Cerebellar nuclear complex (tissue), 1 donor: ENCODE measurements around the gene SPEG.

Experiments used
- DNase-seq, 2 experiments: peaks; one replicate each; lab custom pipeline; 2025; lab: John Stamatoyannopoulos, UW

SPEG gene

GRCh38 chr2:219478916-219479315, 44.3 kb downstream of the SPEG start:
- DNase-seq: no peak

GRCh38 chr2:219480004-219480403, 45.4 kb downstream of the SPEG start:
- no peak for DNase-seq

GRCh38 chr2:219482674-219483405, 48.2 kb downstream of the SPEG start:
- DNase-seq: no peak

DNA sequence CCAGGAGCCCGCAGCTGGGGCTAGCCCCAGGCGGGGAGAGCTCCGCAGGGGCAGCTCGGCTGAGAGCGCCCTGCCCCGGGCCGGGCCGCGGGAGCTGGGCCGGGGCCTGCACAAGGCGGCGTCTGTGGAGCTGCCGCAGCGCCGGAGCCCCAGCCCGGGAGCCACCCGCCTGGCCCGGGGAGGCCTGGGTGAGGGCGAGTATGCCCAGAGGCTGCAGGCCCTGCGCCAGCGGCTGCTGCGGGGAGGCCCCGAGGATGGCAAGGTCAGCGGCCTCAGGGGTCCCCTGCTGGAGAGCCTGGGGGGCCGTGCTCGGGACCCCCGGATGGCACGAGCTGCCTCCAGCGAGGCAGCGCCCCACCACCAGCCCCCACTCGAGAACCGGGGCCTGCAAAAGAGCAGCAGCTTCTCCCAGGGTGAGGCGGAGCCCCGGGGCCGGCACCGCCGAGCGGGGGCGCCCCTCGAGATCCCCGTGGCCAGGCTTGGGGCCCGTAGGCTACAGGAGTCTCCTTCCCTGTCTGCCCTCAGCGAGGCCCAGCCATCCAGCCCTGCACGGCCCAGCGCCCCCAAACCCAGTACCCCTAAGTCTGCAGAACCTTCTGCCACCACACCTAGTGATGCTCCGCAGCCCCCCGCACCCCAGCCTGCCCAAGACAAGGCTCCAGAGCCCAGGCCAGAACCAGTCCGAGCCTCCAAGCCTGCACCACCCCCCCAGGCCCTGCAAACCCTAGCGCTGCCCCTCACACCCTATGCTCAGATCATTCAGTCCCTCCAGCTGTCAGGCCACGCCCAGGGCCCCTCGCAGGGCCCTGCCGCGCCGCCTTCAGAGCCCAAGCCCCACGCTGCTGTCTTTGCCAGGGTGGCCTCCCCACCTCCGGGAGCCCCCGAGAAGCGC, 49.1 kb downstream of the SPEG start:
- no peak for DNase-seq

DNA sequence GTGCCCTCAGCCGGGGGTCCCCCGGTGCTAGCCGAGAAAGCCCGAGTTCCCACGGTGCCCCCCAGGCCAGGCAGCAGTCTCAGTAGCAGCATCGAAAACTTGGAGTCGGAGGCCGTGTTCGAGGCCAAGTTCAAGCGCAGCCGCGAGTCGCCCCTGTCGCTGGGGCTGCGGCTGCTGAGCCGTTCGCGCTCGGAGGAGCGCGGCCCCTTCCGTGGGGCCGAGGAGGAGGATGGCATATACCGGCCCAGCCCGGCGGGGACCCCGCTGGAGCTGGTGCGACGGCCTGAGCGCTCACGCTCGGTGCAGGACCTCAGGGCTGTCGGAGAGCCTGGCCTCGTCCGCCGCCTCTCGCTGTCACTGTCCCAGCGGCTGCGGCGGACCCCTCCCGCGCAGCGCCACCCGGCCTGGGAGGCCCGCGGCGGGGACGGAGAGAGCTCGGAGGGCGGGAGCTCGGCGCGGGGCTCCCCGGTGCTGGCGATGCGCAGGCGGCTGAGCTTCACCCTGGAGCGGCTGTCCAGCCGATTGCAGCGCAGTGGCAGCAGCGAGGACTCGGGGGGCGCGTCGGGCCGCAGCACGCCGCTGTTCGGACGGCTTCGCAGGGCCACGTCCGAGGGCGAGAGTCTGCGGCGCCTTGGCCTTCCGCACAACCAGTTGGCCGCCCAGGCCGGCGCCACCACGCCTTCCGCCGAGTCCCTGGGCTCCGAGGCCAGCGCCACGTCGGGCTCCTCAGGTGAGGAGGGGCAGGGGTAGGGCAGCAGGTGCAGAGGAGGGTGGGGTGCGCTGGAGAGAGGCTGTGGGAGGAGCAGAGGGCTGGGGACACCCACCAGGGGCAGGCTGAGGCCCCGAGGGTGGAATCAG, 49.9 kb downstream of the SPEG start:
- DNase-seq: no peak

- DNase-seq: no peak
Measured at GRCh38 chr2:219485201-219485580, 50.5 kb downstream of the SPEG start.

- DNase-seq: no peak
Measured at GRCh38 chr2:219486380-219486959, 51.8 kb downstream of the SPEG start.

DNA sequence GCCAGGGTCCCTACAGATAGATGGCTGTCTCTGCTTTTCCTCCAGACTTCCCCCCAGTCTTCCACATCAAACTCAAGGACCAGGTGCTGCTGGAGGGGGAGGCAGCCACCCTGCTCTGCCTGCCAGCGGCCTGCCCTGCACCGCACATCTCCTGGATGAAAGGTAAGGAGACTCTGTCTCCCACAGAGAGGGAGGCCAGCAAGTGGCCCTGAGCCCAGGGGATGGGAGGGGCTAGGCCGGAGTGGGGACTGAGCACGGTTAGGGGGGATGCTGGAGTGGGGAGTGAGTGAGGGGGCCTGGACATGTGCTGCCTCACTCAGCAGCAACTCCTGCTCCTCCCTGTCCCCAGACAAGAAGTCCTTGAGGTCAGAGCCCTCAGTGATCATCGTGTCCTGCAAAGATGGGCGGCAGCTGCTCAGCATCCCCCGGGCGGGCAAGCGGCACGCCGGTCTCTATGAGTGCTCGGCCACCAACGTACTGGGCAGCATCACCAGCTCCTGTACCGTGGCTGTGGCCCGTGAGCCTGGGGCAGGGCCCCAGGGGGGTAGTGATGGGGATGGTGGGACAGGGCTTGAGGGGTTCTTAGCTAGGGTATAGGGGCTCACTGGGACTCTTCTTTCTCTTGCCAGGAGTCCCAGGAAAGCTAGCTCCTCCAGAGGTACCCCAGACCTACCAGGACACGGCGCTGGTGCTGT, 53.7 kb downstream of the SPEG start:
- no peak for DNase-seq

DNA sequence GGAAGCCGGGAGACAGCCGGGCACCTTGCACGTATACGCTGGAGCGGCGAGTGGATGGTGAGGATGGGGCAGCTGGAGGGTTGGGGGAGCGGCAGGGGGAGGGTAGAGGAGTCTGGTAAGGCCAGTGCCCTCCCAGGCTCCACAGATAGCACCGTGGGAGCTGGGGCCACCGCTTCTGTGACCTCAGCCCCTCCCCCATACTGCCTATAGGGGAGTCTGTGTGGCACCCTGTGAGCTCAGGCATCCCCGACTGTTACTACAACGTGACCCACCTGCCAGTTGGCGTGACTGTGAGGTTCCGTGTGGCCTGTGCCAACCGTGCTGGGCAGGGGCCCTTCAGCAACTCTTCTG, 54.2 kb downstream of the SPEG start:
- no peak for DNase-seq

DNA sequence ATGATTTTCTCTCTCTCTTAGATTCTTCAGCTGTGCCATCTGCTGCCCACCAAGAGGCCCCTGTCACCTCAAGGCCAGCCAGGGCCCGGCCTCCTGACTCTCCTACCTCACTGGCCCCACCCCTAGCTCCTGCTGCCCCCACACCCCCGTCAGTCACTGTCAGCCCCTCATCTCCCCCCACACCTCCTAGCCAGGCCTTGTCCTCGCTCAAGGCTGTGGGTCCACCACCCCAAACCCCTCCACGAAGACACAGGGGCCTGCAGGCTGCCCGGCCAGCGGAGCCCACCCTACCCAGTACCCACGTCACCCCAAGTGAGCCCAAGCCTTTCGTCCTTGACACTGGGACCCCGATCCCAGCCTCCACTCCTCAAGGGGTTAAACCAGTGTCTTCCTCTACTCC, 54.7 kb downstream of the SPEG start:
- no peak for DNase-seq

DNA sequence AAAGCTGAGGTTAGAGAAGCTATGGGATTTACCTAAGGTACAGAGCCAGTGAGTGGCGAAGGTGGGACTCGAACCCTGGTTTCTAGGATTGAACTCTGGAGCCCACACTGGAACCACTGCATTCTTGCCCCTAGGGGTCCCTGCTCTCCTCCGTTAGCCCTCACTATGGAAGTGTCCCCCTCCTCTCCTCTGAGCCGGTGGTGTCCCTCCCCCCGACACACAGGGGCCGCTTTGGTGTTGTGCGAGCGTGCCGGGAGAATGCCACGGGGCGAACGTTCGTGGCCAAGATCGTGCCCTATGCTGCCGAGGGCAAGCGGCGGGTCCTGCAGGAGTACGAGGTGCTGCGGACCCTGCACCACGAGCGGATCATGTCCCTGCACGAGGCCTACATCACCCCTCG, 55.5 kb downstream of the SPEG start:
- no peak for DNase-seq

GRCh38 chr2:219490600-219491130, 56.0 kb downstream of the SPEG start:
- no peak for DNase-seq

DNA sequence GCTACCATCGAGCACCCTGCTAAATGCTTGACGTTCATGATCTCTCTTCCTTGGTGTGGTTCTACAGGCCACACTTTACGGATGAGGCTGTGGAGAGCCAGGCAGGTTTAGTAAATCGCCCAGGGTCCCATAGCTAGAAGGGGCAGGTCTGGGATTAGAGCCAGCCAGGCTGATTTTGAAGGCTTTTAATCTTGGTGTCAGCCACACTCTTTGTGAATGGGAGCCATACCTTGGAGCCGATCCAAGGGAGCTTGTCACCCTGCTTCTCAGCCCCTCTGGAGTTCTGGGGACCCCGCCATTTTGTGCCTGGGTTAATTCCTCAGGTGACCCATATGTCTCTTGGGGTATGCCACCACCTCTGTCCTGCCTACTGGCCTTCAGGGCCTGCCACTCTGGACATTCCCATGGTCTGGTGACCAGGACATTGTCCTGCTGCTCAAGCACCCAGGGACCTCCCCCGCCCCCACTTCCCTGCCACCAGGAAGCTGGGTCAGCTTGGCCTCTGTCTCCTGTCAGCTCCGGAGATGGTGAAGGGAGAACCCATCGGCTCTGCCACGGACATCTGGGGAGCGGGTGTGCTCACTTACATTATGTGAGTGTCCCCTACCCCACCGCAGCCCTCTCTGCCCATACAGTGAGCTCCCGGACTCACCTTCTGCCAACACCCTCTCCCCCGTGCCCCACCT, 56.8 kb downstream of the SPEG start:
- no peak for DNase-seq

DNA sequence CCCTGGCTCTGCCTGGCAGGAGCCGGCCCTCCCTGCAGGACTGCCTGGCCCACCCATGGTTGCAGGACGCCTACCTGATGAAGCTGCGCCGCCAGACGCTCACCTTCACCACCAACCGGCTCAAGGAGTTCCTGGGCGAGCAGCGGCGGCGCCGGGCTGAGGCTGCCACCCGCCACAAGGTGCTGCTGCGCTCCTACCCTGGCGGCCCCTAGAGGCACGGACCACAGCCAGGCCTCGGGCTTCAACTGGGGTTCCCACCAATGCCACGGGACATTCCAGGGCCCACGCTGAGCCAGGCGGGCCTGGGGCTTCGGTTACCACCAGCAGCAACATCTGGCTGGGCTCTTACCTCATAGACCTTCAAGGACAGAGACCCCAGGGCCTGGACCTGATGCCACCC, 57.9 kb downstream of the SPEG start:
- DNase-seq: no peak

GRCh38 chr2:219493086-219493485, 58.4 kb downstream of the SPEG start:
- DNase-seq: no peak

GRCh38 chr2:219494952-219495530, 60.4 kb downstream of the SPEG start:
- no peak for DNase-seq

GRCh38 chr2:219495531-219496122, 61.0 kb downstream of the SPEG start:
- DNase-seq: no peak

GRCh38 chr2:219496247-219496824, 61.7 kb downstream of the SPEG start:
- no peak for DNase-seq

DNA sequence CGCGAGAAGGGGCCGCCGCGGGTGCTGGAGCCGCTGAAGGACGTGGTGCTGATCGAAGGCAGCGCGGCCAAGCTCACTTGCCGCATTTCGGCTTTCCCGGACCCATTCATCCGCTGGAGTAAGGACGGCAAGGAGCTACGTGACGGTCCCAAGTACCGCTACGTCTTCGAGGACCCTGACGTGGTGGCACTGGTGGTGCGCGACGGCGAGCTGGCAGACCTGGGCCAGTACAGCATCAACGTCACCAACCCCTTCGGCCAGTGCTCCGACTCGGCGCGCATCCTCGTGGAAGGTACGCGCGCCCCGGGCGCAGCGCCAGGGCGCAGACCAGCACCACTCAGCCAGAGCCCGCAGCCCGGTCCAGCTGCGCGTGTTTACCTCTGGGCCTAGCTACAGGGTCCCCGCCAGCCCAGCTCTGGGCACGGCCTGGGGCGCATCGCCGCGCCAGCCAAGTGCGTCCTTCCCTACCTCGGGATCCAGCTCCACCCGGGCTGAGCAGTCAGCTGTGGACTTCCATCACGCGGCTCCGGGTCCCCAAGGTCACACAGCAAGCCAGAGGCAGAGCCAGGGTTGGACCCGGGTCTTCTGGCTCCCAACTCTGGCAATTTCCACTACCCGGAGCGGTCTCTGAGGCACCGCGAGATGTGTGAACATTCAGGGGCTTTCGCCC, 62.3 kb downstream of the SPEG start:
- no peak for DNase-seq
